Hepatic stellate cell (primary cell): ENCODE measurements around the gene C3orf70.

Source experiments
- DNase-seq: peaks from one replicate; pipeline ENCODE4 v3.0.0; 2011; ENCODE audit warnings: low spot score

The C3orf70 gene

DNA sequence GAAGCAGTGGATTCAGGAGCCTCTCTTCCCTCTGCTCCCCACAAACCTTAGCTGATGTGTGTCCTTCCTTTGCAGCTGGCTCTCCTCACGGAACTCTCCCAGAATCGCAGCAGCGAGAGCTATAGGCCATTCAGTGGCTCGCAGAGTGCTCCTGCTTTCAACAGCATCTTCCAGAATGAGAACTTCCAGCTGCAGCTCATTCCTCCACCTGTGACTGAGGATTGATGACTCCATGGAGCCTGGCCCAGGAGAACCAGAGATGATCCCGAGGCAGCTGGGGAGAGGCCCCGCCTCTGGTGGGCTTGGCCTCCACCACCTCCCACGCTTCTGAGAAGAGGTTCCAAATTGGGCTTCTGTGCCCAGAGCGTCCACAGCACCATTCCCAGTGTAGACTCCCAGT lies 101.1 kb downstream of the C3orf70 start:
- no peak for DNase-seq

DNA sequence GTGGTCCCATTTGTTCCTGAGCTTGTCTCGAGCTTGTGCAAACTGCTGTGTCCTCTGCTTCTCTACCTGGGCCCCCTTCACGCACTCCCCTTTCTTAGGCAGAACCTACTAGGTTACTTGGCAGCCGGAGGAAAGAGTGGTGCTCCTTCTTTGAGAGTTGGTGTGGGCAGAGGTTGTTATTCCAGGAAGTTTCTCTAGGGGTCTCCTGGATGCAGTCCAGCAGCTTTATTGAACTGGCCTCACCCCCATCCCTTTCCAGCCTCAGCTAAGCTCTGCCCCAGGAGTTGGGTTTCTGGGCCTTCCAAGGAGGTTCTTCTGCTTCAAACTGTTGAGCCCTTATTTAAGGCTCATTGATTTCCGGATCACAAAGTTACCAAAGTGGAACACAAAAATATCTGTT lies 103.2 kb downstream of the C3orf70 start:
- DNase-seq: no peak

DNA sequence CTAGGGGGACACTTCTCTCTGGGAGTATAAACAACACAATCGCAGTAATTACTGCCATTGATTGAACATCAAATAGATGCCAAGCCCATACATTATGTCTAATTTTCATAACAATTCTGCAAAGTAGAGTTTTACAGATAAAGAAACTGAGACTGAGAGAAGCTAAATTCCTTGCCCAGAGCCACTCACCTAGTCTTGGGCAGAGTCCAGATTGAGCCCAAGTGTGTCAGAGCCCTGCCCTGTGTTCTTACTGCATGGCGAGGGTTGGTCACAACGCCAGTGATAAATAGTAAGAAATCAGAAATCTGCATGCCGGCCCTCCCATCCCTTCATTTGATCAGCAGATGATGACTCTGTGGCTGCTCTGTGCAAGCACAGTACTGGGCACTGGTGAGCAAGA lies 106.3 kb downstream of the C3orf70 start:
- DNase-seq: no peak

DNA sequence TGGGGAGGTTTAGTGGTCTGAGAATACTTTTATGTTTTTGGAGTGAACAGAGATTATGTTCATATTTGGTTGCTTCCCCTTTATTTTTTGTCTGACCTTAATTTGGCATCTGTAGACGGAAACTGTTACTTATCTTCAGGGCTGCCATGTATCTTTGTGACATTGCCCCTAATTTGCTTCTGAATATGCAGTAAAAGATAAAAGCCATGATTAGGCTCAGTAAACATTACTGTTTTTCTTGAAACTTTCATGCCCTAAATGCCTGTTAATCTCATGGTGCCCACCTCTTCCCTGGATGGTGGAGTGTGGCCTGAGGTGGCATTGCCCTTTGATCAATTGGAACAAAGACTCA lies 106.7 kb downstream of the C3orf70 start:
- no peak for DNase-seq

DNA sequence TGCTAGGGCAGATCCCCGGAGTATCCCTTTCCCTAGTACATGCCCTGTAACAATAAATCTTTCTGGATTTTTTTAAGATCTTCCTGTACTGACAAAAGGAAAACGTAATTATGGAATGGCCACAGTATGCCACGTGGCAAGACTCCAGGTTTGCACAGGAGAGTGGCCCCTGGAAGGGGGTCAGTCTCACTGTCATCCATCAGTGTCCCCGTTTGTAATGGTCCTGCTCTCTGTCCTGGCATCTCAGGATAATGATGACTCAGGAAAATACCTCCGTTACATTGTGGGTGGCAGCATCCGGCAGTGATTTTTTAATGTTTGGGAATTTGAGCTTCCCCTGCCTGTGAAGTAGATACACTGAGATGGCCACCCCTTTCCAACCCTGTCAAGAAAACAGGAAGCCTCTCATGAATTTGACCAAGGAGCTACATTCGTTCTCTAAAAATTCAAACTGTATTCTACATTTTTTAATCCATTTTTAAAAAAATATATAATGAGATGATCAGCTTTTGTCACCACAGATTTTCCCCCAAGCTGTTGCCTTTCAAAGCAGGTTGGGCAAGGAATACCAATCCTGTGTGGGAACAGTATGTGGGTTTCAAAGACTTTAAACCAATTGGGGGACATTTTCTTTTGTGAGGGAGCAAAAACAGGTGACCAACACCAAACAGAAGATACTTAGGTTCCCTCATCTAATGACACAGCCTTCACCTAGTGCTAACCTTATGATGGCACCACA lies 110.4 kb downstream of the C3orf70 start:
- DNase-seq: no peak

DNA sequence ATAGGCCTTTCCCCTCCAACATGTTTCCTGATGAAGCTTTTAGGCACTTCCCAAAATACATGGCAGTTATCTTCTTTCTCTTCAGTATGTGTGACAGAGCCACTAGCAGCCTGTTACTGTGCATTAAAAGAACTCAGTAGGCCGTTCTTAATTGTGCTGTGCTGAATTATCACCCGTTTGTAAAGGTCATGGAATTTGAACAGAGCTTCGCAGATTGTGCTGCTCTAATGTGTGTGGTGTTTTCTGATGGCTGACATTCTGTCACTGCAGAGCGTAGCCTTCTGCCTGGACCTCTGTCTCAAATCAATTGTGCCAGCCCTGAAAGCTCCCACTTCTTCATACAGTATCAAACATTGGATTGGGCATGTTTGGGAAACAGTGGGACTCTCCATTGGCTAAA lies 111.3 kb downstream of the C3orf70 start:
- DNase-seq: no peak

DNA sequence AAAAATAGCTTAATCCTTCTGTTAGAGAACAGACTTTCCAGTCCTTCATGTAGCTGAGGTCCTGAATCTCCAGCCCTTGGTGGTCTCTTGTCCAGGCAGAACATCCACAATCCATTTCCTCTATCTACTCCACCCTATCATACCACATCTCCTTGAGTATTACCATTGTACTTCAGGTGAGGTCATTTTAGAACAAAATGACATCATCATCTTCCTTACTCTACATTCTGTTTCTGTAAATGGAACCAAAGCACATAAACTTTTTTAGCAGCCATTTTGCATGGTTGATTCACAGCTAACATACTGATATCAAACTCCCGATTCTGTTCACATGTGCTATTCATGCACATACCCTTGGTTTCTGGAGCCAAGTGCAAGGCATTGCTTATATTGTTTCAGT lies 112.4 kb downstream of the C3orf70 start:
- no peak for DNase-seq

DNA sequence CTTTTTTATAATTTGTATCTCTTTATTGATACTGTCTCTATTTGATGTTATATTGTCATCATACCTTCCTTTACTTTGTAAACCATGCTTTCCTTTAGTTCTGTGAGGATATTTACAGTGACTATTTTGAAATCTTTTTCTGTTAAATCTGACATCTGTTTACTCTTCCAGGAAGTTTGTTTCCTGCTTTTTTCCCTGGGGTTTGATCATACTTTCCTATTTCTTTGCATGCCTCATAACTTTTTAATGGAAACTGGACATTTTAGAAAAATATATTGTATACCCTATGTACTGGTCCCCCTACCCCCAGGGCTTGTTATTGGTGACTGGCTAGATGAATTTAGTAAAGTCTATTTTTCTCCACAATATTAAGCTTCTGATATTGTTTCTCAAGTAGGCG lies 115.1 kb downstream of the C3orf70 start:
- DNase-seq: no peak

DNA sequence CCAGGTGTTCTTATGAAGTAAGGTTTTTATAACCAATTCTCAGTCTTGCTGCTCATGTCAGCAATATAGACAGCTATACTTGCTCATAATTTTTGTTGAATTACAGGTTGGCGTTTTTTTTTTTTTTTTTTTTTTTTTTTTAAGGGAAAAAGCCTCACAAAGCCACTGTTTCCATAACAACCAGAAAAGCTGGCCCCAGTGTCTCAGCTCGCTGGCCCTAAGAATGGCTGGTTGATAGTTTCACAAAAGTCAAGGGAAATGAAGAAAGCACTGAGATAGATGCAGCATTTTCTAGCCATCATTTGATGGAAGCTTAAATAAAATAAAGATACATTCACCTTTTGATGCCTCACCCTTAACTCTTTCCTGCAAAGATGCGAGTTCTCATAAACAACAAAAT lies 121.9 kb downstream of the C3orf70 start:
- DNase-seq: no peak

DNA sequence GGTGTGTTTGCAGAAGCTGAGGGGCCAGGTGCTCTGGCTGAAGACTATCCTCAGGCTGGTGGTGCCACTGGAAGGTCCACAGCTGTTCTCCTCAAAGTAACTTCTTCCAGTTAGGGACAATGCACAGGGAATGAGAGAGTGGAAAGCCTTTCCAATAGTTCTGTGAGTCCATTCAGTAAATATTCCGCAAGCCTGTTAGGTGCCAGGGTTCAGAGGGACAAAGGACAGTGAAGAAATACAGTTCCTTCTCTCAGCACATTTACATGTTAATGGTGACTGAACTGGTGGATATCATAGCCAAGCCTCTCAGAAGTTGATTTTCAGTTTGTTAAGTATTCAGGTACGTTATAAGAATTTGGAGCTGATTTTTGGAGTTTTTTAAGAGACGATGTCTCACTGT lies 122.5 kb downstream of the C3orf70 start:
- no peak for DNase-seq

DNA sequence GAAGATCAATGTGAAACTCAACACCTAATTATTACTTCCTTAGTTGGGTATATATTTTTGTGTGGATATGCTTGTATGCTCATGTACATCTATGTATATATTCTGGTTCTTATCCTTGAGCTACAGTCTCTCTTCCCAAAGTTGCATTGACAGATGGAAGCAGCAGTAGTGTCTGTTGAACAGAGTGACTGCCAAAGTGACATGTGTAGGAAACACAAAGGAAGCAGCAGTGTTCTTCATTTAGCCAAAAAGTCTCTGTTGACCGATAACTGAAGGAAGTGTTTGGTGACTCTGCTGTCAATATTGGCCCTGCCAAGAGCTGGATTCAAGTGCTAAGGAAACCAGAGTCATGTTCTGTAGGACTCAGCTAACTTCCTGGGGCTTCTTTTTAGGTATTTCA lies 123.8 kb downstream of the C3orf70 start:
- no peak for DNase-seq

DNA sequence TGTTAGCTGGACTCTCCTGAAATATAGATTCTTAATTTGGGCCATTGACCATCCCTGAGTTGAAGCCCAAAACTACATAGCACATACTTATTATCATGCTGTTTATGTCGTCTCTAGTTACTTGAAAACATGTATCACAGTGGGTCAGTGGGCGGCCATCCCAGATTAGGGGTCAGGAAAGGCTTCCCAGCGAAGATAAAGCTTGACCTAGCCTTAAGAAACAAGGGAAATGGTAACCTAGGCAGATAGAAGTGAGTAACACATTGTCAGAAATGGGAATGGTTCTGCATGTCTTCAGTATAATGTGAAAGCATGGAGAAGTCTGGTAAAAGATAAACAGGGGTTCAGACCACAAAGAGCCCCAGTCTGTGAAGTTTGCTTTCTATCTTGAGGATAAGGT lies 124.7 kb downstream of the C3orf70 start:
- no peak for DNase-seq
